ENCODE data around the gene ST8SIA6.

ST8SIA6 gene

GRCh38 chr10:17427666-17428350 lies 26.6 kb downstream of the ST8SIA6 start:
- no peak for DNase-seq (ENCODE audit: low spot score)
- TF ChIP-seq CTCF (IDR thresholded peaks at IDR 0.05; ENCODE audit: extremely low read depth, insufficient read depth, missing control alignments) = no peak
- in situ Hi-C loops (cut with MboI; ENCODE audit: low pct_unique_long_range_greater_than_20kb, low sequenced_read_pairs, unreplicated experiment) = loop anchor here (25.0 kb wide), 1 partner anchor 591 kb away; no protein-coding TSS in a partner anchor

GRCh38 chr10:17427201-17427600 lies 27.2 kb downstream of the ST8SIA6 start:
- no peak for DNase-seq (ENCODE audit: low spot score)
- in situ Hi-C loops (cut with MboI; ENCODE audit: low pct_unique_long_range_greater_than_20kb, low sequenced_read_pairs, unreplicated experiment) = loop anchor here (25.0 kb wide), 1 partner anchor 590 kb away; no protein-coding TSS in a partner anchor
- no peak for TF ChIP-seq CTCF (IDR thresholded peaks at IDR 0.05; ENCODE audit: extremely low read depth, insufficient read depth, missing control alignments)

- in situ Hi-C loops (cut with MboI; ENCODE audit: low pct_unique_long_range_greater_than_20kb, low sequenced_read_pairs, unreplicated experiment) = loop anchor here (25.0 kb wide), 1 partner anchor 589 kb away; no protein-coding TSS in a partner anchor
- DNase-seq (ENCODE audit: low spot score) = no peak
- TF ChIP-seq CTCF (IDR thresholded peaks at IDR 0.05; ENCODE audit: extremely low read depth, insufficient read depth, missing control alignments) = no peak
Measured at GRCh38 chr10:17426263-17426750, 28.1 kb downstream of the ST8SIA6 start.

GRCh38 chr10:17425584-17426262 lies 28.7 kb downstream of the ST8SIA6 start:
- in situ Hi-C loops (cut with MboI; ENCODE audit: low pct_unique_long_range_greater_than_20kb, low sequenced_read_pairs, unreplicated experiment) = loop anchor here (25.0 kb wide), 1 partner anchor 588 kb away; no protein-coding TSS in a partner anchor
- DNase-seq (ENCODE audit: low spot score) = no peak
- TF ChIP-seq CTCF (IDR thresholded peaks at IDR 0.05; ENCODE audit: extremely low read depth, insufficient read depth, missing control alignments) = no peak

DNA sequence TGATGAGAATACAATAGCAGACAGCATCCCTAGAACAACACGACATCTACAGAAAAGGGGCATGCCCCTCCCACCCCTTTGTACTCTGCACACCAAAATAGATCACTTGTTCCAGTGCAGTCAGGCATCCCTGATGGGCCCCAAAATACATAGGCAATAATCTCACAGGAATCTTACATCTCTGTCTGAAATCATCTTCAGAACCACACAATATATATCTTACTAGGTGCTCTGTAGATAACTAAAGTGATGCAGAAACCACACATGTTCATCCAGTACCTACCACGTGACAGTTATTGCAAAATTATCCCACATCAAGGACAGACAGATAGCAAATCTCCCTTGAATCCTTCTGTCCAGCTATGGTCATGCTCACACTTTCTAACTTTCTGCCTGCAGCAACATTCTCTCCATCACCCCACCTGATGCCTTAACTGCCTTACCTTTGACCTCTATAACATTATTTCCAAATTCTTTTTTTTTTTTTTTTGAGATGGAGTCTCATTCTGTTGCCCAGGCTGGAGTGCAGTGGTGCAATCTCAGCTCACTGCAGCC lies 30.7 kb downstream of the ST8SIA6 start:
- in situ Hi-C loops (cut with MboI; ENCODE audit: low pct_unique_long_range_greater_than_20kb, low sequenced_read_pairs, unreplicated experiment) = no loop called here
- DNase-seq (ENCODE audit: low spot score) = no peak
- TF ChIP-seq CTCF (IDR thresholded peaks at IDR 0.05; ENCODE audit: extremely low read depth, insufficient read depth, missing control alignments) = no peak

DNA sequence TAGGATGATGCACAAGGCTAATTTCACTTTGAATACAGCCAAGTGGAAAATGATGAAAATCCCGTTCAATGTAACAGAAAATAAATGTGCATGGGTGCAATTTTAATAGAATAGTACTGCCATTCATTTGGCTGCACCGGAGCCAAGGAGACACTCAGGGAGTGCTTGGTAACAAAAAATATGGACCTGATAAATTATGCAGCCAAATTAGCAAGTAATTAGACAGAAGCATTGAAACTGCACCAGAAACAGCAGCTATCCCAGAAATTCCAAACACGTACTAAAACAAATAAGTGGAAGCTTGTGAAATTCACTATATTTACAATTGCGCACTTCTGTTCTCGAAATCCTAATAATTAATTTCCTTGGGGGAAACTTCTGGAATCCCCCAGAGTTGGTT lies 31.5 kb downstream of the ST8SIA6 start:
- TF ChIP-seq CTCF (IDR thresholded peaks at IDR 0.05; ENCODE audit: extremely low read depth, insufficient read depth, missing control alignments) = no peak
- DNase-seq (ENCODE audit: low spot score) = no peak
- in situ Hi-C loops (cut with MboI; ENCODE audit: low pct_unique_long_range_greater_than_20kb, low sequenced_read_pairs, unreplicated experiment) = no loop called here
